Measurements from ENCODE around the gene PLA2G15. TPM values are rescaled to one million over a fixed set of nuclear protein-coding genes. Genes with fewer than 3 reads are reported as not detected.

The PLA2G15 gene
- total RNA-seq, 2 donors from 2014 or later, result 28.3 to 29.1 TPM

GRCh38 chr16:68233835-68234187 lies 11.4 kb upstream of the PLA2G15 start:
- TF ChIP-seq CTCF (IDR thresholded peaks at IDR 0.05), result no peak
- Histone ChIP-seq H3K4me3 (no peak overlapping the region), H3K27me3 (no peaks in the 10 kb centered on the region), H3K27ac (no peak overlapping the region), H3K4me1 (peaks cover 0 to 44% of the 10 kb centered on the region in 2 donors), H3K9me3 (no peaks in the 10 kb centered on the region), H3K36me3 (no peaks in the 10 kb centered on the region)
- DNase-seq (ENCODE audit: low spot score), result no peak

- H3K9me3 ChIP-seq, result no peaks in the 10 kb centered on the region
- H3K27ac ChIP-seq, result peak overlapping the region in 1 of 2 donors; percentile 35
Observed at GRCh38 chr16:68234188-68235107, 10.7 kb upstream of the PLA2G15 start.

GRCh38 chr16:68235108-68235886 lies 9.9 kb upstream of the PLA2G15 start:
- Histone ChIP-seq H3K4me3 (peak overlapping the region; percentile 13 to 61), H3K4me1 (peaks cover 0 to 47% of the 10 kb centered on the region in 2 donors), H3K9me3 (no peaks in the 10 kb centered on the region), H3K27ac (peak overlapping the region in 1 of 2 donors; percentile 80), H3K27me3 (no peaks in the 10 kb centered on the region), H3K36me3 (no peaks in the 10 kb centered on the region)
- no peak for TF ChIP-seq CTCF (IDR thresholded peaks at IDR 0.05)
- no peak for DNase-seq (ENCODE audit: low spot score)

More at GRCh38 chr16:68234188-68235107, 10.7 kb upstream of the PLA2G15 start:
- no peak for TF ChIP-seq CTCF (IDR thresholded peaks at IDR 0.05)
- no peaks in the 10 kb centered on the region for H3K27me3 ChIP-seq
- DNase-seq (ENCODE audit: low spot score), result no peak
- no peak overlapping the region for H3K4me3 ChIP-seq
- no peaks in the 10 kb centered on the region for H3K36me3 ChIP-seq
- H3K4me1 ChIP-seq, result peaks cover 0 to 39% of the 10 kb centered on the region in 2 donors

- no peak for TF ChIP-seq CTCF (IDR thresholded peaks at IDR 0.05)
- no peaks in the 10 kb centered on the region for H3K36me3 ChIP-seq
- H3K4me3 ChIP-seq, result peak within 1 kb of the TSS; percentile 56 to 61
- no peak for DNase-seq (ENCODE audit: low spot score)
- H3K4me1 ChIP-seq, result peaks cover 0 to 48% of the 10 kb centered on the region in 2 donors
- peak within 1 kb of the TSS; percentile 80 to 87 for H3K27ac ChIP-seq
- H3K27me3 ChIP-seq, result no peaks in the 10 kb centered on the region
- no peaks in the 10 kb centered on the region for H3K9me3 ChIP-seq
Observed at GRCh38 chr16:68235887-68236136, 9.4 kb upstream of the PLA2G15 start, which contains the start of gene ESRP2. Gene ESRP2 (minus strand): TSS chr16:68236127. CDS start chr16:68236045, 82 bp downstream.

- no peak for DNase-seq (ENCODE audit: low spot score)
- TF ChIP-seq CTCF (IDR thresholded peaks at IDR 0.05), result no peak
- Histone ChIP-seq H3K36me3 (no peaks in the 10 kb centered on the region), H3K9me3 (no peaks in the 10 kb centered on the region), H3K27me3 (no peaks in the 10 kb centered on the region), H3K27ac (peak overlapping the region; percentile 80 to 87), H3K4me1 (peaks cover 0 to 48% of the 10 kb centered on the region in 2 donors), H3K4me3 (peak overlapping the region; percentile 13 to 61)
Observed at GRCh38 chr16:68236137-68236825, 8.9 kb upstream of the PLA2G15 start.
